ENCODE results near the gene FBXL2.
"Not testable (repeated sequence)": the region's sequence is repeated elsewhere in the genome, so short reads cannot be mapped to it uniquely, and the experiment has no call there.

Gene FBXL2

GRCh38 chr3:33317963-33318709 lies 40.9 kb downstream of the FBXL2 start:
- DNase-seq: no peak

DNA sequence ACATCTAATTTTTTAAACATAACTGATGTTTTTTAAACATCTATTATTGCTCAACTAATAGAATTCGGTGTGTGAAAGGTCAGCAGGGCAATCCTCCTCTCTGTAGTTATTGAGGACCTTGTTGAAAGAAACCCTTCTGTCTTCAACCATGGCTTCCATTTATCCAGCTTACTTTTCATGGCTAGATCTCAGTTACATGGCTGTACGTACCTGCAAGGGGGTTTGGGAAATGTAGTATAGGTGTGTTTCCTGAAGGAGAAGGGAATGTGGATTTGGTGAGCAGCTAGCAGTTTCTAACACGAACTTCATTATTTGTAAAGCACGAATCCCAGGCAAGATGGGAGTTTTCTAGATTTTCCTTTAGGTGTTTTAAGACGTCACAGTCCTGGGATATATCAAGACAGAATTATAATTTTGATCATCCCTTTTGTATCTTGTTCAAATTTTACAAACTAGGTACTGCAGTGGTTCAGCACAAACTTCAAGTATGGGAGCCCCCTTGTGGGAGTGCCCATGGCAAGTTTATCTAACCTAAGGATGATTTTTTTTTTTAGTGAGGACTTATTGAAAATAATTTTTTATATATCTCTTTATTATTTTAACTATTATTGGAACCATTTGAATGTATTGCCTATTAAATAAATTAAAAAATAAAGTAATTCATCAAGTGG lies 41.6 kb downstream of the FBXL2 start:
- DNase-seq: no peak

- DNase-seq: no peak
Measured at GRCh38 chr3:33322412-33322811, 45.2 kb downstream of the FBXL2 start.

DNA sequence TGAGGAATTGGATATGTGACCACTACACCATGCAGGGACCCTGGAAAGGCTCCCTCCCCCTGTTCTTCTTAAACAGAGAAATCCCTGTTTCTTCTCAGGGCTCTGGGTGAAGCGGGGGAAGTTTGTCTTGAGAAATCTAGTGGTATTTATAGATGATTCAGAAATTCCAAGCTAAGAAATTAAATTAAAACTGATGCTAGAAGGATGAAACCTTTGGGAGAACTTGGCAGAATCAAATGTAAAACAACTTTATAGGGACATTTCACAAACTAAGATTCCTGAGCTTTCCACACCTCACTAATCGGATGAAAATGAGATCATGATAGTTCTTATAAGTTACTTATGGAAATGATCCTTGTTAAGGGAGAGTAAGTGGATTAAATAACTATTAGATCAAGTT lies 54.2 kb downstream of the FBXL2 start:
- no peak for DNase-seq

DNA sequence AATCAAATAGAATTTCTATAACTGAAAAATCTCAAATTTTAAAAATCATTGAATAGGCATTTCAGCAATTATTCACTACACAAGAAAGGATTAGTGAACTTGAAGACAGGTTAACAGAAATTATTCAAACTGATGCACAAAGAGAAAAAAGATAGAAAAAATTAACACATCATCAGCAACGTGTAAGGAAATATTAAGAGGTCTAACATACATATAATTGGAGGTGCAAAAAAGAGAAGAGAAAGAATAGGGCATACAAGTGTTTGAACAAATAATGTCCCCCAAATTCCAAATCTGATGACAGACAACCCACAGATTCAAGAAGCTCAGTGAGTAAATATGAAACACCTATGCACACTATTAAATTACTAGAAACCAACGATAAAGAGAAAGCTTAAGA lies 57.1 kb downstream of the FBXL2 start:
- no peak for DNase-seq

DNA sequence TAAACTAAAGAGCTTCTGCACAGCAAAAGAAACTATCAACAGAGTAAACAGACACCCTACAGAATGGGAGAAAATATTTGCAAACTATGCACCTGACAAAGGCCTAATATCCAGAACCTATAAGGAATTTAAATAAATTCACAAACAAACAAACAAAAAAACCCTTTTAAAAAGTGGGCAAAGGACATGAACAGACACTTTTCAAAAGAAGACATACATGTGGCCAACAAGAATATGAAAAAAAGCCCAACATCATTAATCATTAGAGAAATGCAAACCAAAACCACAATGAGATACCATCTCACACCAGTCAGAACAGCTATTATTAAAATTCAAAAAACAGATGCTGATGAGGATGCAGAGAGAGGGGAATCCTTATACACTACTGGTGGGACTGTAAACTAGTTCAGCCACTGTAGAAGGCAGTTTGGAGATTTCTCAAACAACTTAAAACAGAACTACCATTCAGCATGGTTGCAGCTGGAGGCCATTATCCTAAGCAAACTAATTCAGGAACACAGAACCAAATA lies 61.8 kb downstream of the FBXL2 start:
- not testable (repeated sequence) for DNase-seq

DNA sequence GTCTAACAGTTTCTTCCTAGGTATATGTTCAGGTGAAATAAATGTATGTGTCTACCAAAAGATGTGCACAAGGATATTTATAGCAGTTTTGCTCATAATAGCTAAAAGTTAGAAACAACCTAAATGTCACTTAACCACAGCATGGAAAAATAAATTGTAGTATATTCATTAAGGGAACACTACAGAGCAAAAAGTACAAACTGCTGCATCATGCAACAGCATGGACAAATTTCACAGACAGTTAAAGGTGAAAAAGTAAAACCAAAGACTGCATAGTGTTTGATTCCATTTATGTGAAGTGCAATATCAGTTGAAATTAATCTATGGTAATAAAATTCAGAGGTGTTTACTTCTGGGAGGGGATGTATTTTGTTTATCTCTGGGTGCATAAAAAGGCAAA lies 62.5 kb downstream of the FBXL2 start:
- no peak for DNase-seq

DNA sequence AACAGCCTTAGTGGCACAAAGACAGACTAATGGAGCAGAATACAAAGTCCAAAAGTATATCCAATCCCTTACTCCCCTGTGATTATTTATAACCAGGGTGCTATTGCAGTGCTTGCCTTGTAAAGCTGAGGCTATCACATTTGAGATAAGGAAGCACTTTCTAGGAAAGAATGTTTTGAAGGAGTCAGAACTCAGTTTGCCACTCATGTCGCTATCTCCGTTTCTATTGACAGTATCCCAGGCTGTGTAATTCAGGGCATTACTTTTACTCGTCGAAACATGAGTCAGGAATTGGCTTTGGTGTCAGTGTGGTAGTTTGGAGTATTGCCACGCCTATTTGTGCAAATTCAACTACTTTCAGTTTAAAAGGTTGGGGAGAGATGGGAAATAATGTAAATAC lies 78.4 kb downstream of the FBXL2 start:
- no peak for DNase-seq

- no peak for DNase-seq
Measured at GRCh38 chr3:33358172-33358781, 81.0 kb downstream of the FBXL2 start.

- no peak for DNase-seq
Measured at GRCh38 chr3:33360136-33360825, 83.0 kb downstream of the FBXL2 start.

DNA sequence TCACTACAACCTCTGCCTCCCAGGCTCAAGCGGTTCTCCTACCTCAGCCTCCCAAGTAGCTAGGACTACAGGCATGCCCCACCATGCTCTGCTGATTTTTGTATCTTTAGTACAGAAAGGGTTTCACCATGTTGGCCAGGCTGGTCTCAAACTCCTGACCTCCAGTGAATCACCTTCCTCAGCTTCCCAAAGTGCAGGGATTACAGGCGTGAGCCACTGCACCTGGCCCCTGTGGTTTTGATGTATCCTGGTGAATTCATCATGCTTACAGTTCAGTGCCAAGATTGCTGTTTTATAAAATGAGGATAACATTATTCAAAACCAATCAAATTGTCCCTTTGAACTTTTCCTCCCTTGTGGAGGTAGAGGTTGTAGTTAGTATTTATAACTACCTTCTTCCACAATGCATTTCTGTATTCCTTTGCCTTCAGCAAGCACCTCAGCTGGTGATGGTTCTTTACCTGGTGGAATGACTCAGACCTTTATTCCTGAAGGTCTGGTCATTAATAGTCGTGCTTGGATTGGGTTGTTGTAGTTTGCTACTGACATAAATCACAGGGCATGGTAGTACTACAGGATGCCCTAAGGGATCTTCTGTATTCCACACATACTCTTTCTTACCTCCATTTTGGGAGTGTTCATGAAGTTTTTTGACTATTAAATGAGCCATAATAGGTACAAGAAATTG lies 86.0 kb downstream of the FBXL2 start:
- DNase-seq: no peak

- DNase-seq: no peak
Measured at GRCh38 chr3:33364060-33364459, 86.8 kb downstream of the FBXL2 start.

- DNase-seq: no peak
Measured at GRCh38 chr3:33364531-33365128, 87.4 kb downstream of the FBXL2 start.

DNA sequence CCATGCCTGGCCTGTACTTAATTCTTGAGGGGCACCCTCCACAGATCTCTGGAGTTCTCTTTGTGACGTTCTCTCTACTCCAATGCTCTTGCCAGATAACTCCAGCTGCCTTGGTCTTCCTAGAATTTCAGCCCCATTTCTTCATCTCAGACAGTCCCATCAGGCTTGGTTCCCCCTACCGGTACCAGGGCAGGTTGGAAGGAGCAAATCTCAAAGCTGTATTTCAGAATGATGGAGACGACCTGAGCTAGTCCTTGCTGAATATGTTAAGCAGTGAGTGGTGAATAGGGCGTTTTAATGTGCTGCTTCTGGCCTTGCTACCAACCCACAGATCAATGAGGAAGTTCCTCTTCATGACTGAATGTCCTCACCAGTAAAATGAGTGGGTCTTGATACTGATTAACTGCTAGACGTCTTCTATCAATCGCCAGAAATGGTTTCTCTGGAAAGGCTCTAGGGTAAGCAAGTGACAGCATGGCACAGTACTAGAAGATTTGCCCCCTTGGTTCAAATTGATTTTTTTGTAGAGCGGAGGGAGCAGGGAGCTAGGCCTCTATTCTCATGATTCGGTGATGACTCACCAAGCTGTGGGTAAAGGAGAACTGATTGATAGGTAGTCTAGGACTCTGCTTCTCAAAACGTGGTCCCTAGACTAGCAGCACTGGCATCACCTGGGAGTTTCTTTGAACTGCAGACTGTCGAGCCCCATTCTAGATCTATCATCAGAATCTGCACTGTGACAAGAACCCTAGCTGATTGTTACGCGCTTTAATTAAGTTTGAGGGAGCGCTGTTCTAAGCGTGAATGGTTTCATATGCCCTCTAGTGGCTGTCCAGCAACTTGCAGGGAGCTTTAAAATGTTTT lies 95.2 kb downstream of the FBXL2 start:
- DNase-seq: no peak

DNA sequence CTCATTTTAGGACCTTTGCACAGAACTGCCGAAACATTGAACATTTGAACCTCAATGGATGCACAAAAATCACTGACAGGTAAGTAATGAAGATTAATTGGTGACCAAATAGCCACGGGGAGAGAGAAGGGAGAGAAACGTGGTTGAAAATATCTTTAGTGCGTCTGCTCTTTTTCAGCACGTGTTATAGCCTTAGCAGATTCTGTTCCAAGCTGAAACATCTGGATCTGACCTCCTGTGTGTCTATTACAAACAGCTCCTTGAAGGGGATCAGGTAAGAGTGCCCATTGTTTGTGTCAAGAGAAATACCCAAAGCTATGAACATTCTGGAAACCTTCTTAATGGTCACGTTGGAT lies 95.8 kb downstream of the FBXL2 start:
- no peak for DNase-seq

GRCh38 chr3:33377489-33377888 lies 100.2 kb downstream of the FBXL2 start:
- DNase-seq: no peak

GRCh38 chr3:33377931-33378330 lies 100.7 kb downstream of the FBXL2 start:
- no peak for DNase-seq

- DNase-seq: no peak
Measured at GRCh38 chr3:33380653-33381052, 103.4 kb downstream of the FBXL2 start.

DNA sequence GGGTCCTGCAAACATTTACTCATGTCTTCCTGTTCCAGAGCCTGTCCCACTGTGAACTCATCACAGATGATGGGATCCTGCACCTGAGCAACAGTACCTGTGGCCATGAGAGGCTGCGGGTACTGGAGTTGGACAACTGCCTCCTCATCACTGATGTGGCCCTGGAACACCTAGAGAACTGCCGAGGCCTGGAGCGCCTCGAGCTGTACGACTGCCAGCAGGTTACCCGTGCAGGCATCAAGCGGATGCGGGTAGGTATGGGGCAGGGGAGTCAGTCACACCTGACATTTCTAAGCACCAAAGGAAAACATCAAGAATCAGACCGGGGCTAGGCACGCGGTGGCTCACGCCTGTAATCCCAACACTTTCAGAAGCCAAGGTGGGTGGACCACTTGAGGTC lies 106.7 kb downstream of the FBXL2 start:
- no peak for DNase-seq

GRCh38 chr3:33385423-33385822 lies 108.2 kb downstream of the FBXL2 start:
- no peak for DNase-seq

GRCh38 chr3:33386631-33387030 lies 109.4 kb downstream of the FBXL2 start:
- no peak for DNase-seq

Measured in NCI-H1694 (cell line).